ENCODE data around the gene CSHL1. TPM values are rescaled to one million over a fixed set of nuclear protein-coding genes. Genes with fewer than 3 reads are reported as not detected.
A peak's percentile ranks its signal among the peaks of the same experiment; 100 is the strongest.
"Not testable (repeated sequence)": the region's sequence is repeated elsewhere in the genome, so short reads cannot be mapped to it uniquely, and the experiment has no call there.

The CSHL1 gene
- total RNA-seq, 1 donor from 2014 or later = not detected

GRCh38 chr17:63889026-63889848 is 21.8 kb downstream of the CSHL1 start:
- peak; percentile 48 for TF ChIP-seq CTCF (conservative IDR thresholded peaks at IDR 0.05; ENCODE audit: low read depth, low read length)
- DNase-seq (ENCODE audit: low read depth); H3K4me3 ChIP-seq (ENCODE audit: low read depth, low read length): not testable (repeated sequence)

- DNase-seq (ENCODE audit: low read depth); H3K4me3 ChIP-seq (ENCODE audit: low read depth, low read length): not testable (repeated sequence)
These were observed 25.9 kb downstream of the CSHL1 start for GRCh38 chr17:63885119-63885518.

GRCh38 chr17:63882626-63883126 is 28.4 kb downstream of the CSHL1 start:
- not testable (repeated sequence) for H3K4me3 ChIP-seq (ENCODE audit: low read depth, low read length); DNase-seq (ENCODE audit: low read depth)

- TF ChIP-seq CTCF (conservative IDR thresholded peaks at IDR 0.05; ENCODE audit: low read depth, low read length) = peak; percentile 66
- H3K4me3 ChIP-seq (ENCODE audit: low read depth, low read length) = no peak within 1 kb of the TSS
- DNase-seq (ENCODE audit: low read depth) = no peak
These were observed 29.0 kb downstream of the CSHL1 start, which contains the start of gene GH2 for GRCh38 chr17:63881935-63882601. TSS of gene GH2 (minus strand) at chr17:63881944. CDS start at chr17:63881801, 143 bp downstream.

- not testable (repeated sequence) for H3K4me3 ChIP-seq (ENCODE audit: low read depth, low read length); DNase-seq (ENCODE audit: low read depth)
These were observed 29.7 kb downstream of the CSHL1 start for GRCh38 chr17:63881337-63881736.

GRCh38 chr17:63880706-63881105 is 30.4 kb downstream of the CSHL1 start:
- no peak for DNase-seq (ENCODE audit: low read depth)
- H3K4me3 ChIP-seq (ENCODE audit: low read depth, low read length) = no peak overlapping the region
- no peak for TF ChIP-seq CTCF (conservative IDR thresholded peaks at IDR 0.05; ENCODE audit: low read depth, low read length)

GRCh38 chr17:63878413-63878812 is 32.6 kb downstream of the CSHL1 start:
- H3K4me3 ChIP-seq (ENCODE audit: low read depth, low read length); DNase-seq (ENCODE audit: low read depth): not testable (repeated sequence)

GRCh38 chr17:63874693-63875092 is 36.4 kb downstream of the CSHL1 start:
- H3K4me3 ChIP-seq (ENCODE audit: low read depth, low read length); DNase-seq (ENCODE audit: low read depth): not testable (repeated sequence)

GRCh38 chr17:63874061-63874626 is 36.9 kb downstream of the CSHL1 start:
- not testable (repeated sequence) for DNase-seq (ENCODE audit: low read depth); H3K4me3 ChIP-seq (ENCODE audit: low read depth, low read length)

GRCh38 chr17:63873577-63873976 is 37.5 kb downstream of the CSHL1 start, which contains the start of gene CSH2:
TSS of gene CSH2 (minus strand) at chr17:63873677. CDS start at chr17:63873614, 63 bp downstream.
- DNase-seq (ENCODE audit: low read depth); H3K4me3 ChIP-seq (ENCODE audit: low read depth, low read length): not testable (repeated sequence)

- H3K4me3 ChIP-seq (ENCODE audit: low read depth, low read length); DNase-seq (ENCODE audit: low read depth): not testable (repeated sequence)
These were observed 39.3 kb downstream of the CSHL1 start for GRCh38 chr17:63871646-63872365.

- not testable (repeated sequence) for DNase-seq (ENCODE audit: low read depth); H3K4me3 ChIP-seq (ENCODE audit: low read depth, low read length)
These were observed 40.8 kb downstream of the CSHL1 start for GRCh38 chr17:63870292-63870665.

- DNase-seq (ENCODE audit: low read depth); H3K4me3 ChIP-seq (ENCODE audit: low read depth, low read length): not testable (repeated sequence)
These were observed 41.4 kb downstream of the CSHL1 start for GRCh38 chr17:63869491-63870291.
